IPS DF 4.7 (cell line): ENCODE data around the gene PLCB1.

Experiments
- DNase-seq: peaks from one replicate; pipeline ENCODE4 v3.0.0-alpha.2; 2013; ENCODE audit warnings: low spot score; ENCODE audit errors: extremely low read depth

PLCB1 gene

DNA sequence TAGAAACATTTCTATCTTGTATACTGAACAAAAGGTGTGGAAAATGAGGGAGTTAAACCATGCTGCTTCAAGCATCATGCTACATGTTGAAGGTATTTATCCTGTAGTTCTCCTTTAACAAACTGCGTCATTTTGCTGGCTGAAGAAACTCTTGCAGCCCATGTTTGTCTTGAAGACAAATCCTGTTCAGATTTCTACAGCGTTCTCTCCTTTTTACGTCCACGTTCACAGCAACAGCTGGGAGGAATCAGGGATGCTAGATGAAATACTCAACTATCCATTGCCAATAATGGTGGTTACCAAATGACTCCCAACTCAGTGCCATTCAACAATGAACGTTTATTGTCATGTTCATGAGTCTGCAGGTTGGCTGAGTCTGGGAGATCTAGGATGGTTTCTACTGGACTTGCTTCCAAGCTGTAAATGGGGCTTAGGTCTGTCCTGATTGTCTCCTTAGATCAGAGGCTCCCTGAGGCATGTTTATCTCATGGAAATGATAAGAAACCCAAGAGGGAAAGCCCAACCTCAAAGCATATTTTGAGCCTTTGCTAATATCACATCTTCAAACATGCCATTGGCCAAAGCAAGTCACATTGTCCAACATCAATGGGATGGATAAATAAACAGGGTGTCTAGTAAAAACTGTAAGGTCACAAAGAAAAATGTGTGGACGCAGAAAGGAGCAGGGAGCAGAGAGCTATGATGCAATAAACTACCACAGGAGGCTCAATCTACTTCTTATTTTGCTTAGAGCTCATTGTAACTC, 2.7 kb upstream of the PLCB1 start:
- no peak for DNase-seq

DNA sequence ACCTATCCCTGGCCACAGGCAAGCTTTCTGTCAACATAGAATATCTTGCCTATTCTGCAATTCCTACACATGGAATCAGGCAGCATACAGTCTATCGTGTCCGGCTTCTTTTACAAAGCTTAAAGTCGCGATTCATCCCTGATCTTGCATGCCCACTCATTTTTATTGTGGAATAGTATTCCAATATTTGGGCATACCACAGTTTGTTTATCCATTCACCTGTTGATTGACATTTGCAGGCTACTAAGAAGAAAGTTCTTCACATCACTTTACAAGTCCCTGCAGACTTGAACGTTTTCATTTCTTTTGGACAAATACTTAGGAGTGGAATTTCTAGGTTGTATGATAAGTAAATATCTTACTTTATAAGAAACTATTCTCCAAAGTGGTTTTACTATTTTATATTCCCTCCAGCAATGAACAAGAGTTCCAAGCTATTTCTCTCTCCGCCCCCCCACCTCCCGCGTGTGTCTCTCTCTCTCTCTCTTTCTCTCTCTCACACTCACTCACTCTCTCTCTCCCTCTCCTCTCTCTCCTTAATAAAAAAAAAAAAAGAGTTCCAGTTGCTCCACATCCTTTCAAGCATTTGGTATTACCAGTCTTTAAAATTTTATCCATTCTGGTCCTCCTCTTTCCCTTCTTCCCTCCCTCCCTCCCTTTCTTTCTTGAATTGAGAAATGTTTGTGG, 1.1 kb upstream of the PLCB1 start:
- DNase-seq, result no peak

DNA sequence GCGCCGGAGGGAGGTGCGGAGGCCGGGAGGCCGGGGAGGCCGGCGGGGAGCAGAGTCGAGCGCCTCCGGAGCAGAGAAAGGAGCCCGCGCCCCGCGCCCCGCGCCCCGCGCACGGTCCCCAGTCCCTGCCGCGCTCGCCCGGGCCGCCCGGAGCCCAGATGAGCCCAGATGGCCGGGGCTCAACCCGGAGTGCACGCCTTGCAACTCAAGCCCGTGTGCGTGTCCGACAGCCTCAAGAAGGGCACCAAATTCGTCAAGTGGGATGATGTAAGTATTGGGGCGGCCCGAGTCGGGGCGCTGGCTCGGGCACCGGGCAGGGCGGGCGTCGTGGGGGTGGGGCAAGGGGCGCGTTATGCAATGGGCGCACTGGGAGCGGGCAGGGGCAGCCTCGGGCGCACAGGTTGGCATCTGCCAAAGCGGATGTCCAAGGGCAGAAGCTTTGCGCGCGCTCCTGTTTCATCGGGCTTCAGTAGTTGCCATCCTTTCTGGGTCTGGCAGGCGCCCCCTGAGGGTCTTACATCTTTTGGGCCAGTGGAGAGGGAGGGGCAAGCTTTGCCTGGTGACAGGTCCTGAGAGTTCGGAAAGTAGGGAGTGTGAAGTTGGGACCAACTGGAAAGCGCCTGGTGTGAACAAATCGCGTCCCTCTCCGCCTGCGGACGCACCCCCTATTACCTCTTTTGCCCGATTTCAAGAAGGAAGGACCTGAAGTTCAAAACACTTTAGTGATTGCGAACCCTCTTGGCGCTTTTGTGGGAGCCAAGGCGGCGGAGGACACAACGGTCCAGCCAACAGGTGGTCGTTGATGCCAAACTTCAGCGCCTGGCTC, 631 bp downstream of the PLCB1 start:
- DNase-seq, result no peak

DNA sequence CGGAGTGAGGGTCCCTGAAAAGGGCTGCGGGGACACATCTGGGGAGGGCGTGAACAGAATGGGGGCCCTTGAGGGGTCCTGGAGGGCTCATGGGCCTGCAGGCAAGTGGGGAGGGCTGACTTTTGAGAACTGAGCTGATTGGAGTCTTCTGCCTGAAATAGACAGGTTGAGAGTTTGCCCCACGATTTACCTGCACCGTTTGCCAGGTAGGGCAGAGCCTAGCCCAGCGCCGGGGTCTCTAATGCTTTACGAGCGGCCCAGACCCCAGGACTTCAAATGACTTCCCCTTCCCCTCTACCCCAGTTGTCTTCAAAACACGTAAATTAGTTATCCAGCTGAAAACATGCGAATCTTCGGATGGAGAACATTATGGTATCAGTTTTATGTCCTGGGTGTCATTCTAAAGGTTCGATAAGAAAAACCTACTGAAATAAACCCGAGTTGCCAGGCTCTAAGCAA, 1.3 kb downstream of the PLCB1 start:
- no peak for DNase-seq

DNA sequence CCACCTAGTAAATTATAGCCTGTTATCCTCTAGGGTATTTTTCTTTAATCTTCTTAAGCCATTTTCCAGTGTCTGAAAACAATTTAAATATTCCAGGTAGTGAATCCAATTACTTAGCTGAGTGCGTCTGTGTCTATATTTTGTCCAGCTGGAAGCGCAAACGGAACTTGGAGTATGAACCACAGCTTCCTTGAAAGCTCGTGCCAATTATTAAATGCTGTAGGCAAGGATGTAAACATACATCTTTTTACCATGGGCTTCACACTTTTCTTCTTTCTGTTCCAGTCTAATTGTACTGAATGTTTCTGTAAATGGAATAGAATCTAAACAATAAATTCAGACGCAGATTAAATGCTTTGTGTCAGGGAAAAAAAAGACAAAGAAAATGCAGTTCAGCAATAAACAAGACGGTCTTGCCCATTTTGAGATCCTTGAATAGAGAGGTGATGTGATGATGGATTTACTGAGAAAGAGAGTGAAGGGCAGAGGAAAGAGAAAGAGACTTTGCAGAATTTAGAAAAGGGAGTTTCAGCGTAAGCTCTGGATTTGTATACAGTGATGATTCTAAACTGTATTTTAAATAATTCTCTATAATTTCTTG, 1.9 kb downstream of the PLCB1 start:
- no peak for DNase-seq

DNA sequence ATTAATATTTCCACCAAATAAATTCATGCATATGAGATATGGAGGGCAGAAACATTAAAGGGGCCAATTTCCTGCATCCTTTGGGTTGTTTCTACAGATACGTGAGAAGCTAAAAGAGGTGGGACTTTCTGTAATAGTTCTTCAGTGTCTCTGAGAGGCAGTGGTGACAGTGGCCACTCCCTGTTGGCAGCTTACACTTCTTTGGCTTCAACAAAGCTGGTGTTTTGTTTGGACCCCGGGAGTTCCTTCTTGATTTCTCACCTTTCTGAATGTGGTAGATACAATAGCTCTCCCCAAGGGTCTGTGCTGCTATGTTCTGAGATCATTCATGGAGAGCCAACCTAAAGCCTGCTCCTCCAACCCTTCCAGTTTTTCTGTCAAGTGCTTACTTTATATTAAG, 7.8 kb downstream of the PLCB1 start:
- no peak for DNase-seq

DNA sequence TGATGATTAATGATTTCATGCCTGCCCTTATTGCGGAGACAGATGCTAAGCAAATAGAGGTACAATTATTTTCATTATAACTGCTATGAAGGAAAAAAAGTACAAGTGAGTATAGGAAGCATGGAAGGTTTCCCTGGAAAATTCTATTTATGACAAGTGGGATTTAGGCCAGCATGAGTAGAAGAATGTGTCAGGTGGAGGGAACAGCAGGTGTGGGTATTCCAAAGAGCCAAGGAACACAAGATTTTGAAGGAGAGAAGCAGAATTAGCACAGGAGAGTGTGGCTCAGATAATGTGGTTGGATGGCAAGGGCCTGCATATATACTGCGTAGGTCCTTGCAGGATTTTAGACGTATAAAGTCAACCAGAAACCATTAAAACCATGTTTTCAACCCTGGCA, 11.4 kb downstream of the PLCB1 start:
- no peak for DNase-seq

DNA sequence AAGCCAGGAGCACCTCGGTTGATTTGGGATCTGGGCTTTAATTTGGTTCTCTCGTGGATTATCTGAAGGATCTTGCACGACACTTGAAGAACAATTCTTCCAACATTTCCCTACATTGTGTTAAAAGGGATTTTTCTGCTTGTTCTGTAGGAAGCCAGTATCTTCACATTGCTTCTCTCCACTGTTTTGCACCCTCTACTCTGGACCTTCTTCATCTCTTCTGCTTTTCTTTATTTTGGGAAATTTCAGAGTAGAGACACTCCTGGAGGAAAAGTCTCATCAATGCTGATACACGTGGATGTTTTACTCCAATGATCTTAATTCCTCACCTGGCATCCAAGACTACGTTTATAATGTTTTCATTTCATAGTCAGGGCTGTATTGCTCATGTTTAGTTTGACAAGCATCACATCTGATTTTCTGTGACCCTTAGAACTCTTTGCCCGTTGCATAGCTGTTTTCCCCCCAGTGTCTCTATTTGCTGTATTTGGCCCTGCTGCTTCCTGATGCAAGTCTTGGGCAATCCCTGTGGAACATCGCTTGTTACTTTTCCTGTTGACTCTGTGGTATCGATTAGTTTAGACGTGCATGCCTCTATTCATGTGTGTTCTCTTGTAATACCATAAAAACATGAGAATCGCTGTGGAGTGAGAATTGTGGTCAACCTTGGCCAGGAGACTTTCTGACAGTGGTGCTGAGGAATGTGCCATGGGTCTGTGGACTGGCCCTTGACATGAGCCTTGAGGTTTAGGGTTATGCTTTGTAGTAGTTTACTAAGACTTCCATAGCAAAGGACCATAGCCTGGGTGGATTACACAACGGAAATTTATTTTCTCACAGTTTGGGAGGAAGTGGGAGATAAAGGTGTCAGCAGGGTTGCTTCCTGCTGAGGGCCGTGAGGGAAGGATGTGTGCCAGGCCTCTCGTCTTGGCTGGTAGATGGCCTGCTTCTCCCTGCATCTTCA, 12.5 kb downstream of the PLCB1 start:
- no peak for DNase-seq

DNA sequence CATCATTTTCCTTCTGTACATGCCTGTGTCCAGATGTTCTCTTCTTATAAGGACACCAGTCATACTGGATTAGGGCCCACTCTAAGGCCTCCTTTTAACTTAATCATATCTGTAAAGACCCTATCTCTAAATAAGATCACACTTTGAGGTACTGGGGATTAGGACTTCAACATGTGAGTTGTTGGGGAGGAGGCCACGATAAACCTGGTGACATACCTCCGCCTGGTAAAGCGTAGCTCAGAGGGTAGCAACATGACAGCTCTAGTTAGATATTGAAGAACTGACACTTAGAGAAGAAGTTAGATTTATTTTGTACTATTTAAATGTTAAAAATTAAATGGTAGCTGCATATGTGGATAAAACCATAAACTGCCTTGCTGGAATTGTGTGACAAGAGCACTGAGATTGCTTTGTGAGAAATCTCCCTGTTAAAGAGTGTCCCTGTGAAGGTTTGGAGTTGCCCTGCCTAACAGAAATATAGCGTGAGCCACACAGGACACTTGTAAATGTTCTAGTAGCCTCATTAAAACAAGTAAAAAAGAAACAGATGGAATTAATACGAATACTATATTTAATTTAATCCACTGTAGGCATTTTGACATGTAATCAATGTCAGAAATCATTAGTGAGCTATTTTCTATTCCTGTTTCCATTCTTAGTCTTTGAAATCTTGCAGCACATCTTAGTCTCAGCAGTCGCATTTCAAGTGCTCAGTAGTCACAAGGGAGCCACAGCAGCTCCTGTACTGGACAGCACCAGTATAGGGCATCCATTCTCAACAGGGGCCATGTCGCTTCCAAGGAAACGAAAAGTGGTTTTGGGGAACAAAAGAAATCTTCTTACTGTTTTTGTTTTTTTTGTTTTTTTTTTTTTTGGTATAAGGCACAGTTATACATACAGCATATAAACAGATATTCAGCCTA, 13.4 kb downstream of the PLCB1 start:
- DNase-seq, result no peak

DNA sequence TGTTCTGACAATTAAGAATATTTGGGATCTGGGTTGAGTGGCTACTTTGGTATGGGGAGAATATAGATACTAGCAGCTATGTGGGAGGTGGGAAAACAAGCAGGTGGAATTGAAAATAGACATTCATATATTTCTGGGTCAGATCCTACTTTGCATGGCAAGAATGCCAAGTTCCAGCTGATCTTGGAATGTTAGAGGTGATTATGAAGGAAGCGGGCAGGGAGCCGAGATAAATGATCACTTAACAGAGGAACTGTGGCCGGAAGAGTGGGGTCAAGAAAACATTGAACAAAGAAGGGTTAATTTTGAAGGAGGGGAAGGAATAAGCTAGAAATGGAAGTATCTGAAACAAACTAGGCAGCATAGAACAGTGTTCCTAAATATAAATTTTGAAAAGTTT, 15.4 kb downstream of the PLCB1 start:
- DNase-seq, result no peak

DNA sequence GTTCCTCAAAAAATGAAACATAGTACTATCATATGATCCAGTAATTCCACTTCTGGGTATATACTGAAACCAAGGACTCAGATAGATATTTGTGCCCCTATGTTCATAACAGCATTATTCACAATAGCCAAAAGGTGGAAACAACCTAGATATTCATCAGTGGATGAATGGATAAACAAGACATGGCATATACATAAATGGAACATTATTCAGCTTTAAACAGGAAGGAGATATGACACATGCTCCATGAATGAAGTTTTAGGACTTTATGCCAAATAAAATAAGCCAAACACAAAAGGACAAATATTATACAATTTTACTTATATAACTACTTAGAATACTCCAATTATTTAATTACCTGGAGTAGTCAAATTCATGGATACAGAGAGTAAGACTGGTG, 16.4 kb downstream of the PLCB1 start:
- DNase-seq, result no peak

DNA sequence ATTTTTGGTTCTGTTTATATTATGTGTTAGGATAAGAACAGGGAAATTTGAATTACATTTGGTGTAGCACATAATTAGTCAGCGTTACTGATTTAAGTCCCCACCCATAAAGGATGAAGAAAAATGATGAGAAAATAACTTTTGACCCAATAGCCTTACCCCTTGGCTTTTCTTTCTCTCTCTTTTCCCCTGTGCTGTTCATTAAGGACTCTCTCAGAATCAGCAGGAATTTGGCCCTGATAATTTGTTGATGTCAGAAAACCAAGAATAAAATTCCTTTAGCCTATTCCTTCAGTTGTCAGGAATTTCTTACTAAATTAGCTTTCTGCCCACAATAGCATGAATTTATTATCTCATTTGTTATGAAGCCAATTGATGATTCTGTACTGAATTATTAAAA, 18.5 kb downstream of the PLCB1 start:
- no peak for DNase-seq

DNA sequence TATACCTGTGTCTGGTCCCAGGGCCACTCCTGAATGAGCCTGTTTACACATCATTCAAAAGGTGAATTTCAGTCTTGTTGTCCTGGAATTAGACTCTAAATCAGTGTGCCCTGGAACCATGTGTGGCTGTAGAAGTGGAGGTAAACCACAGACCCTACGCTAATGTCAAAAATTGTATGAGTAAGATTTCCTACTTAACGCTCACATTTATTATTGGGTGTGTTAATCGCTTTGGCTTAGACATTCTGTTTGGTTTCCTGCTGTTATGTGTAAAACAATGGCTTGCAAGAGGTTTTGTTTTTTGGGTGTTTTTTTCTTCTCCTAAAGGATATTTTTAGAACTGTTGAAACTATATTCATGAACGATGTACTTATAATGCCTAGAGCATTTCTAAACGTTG, 19.3 kb downstream of the PLCB1 start:
- DNase-seq, result no peak

DNA sequence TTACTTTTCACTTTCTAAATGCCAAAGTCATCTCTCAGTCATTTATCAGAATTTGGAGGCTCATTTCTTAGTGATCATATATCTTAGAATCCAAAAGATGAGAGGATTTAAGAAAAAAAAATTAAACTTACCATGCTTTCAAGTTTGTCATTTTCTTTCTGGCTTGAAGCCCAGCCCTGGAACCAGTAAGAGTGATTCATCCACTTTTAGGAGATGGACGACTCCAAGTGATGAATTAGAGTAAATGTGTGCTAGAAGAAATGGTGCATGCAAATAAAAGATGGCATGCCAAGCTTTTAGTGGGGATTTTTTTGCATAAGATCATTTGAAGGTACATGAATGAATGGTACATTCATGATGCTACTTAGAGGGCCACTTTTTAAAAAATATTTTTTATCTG, 20.1 kb downstream of the PLCB1 start:
- no peak for DNase-seq

DNA sequence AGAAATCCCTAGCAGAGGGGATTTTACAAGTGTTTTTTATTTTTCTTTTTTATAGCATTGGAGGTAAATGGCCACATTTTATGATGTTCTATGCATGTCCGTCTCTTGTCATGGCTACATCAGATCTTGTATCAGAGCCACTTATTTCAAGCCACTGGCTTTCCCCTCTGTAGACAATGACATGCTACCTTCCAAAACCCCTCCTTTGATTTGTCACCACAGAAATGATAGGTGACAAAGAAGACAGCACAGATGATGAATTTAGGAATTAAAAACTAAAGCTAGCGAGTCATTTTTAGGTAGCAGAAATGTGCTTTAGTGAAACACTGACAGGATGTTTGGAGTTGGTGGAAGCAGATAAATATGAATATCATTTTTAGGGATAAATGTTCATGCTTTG, 20.8 kb downstream of the PLCB1 start:
- DNase-seq, result no peak

DNA sequence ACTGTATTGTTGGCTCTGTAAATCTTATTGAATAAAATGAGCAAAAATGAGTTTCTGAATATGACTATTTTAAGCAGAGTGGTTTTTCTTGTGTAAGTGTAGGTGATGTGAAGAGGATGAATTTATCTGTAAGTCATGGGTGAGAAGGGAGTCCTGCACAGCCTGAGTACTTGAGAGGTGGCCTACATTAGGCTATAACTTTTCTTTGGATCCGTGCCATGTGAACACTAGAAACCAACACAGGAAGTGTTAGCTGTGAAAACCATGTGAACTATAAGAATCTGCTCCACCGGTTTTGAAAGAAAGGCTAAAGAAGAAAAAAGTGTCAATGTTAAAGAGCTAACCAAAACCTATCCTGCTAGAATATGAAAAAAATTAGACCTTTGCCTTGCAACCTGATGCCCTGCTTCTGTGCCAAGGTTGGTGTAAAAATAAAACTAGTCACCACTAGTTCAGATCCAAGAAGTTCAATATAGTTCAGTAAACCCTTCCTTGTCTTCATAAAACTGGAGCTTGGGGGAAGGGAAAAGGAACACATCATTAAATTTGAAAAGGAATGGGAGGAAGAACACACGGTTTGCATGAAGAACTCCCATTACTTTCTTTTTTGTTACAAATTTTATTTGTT, 21.3 kb downstream of the PLCB1 start:
- no peak for DNase-seq

DNA sequence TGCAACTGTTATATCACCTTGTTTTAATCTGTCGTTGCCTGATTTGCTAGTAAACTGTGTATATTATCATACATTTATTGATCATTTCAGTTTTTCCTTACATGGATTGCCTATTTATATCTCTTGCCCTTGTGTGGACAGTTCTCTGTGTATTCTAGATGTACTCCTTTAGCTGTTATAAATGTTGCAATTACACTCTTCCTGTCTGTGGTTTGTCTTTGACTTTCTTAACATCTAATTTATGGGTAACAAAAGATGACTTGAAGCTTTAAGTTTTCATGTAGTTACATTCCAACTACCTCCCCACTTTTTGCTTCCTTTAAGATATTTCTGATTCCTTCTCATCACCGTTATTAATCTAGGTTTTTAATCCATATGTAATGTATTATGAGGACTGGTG, 22.6 kb downstream of the PLCB1 start:
- DNase-seq, result no peak

DNA sequence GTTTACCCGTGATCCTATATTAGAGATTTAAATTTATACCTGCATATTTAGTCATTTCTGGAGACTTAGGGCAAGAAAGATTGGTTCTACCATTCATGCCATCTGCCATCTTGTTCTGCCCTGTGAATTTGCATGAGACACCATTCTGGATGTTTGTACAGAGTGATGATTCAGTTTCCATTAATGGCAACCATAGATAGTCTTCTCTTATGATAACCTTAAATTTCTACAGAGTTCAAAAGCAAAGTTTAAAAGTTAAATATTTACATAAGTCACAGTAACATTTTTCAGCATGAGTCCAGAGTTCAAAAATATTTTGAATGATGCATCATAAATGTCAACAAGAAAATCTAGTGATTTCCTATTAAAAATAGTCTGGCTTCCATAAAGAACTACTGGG, 23.2 kb downstream of the PLCB1 start:
- no peak for DNase-seq

DNA sequence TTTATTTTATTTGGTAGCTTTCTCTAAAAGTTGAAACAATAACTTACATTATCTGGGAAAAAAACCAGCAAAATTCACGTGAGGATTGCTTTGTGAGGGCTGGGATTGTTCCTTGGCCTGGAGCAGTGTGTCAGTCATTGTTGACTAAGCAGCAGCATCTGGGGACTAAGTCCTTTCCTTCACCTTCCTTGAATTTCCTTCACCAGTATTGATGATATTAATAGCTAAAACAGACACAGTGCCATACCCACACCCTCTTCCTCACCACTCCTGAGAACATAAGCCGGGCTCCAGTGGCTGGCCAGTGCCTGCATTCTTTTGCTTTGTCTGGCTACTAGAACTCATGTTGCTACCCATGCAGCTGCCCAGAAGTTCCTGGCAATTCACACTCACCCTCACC, 23.7 kb downstream of the PLCB1 start:
- no peak for DNase-seq
